H9 (cell line): ENCODE measurements around the gene CSRNP3. TPM values are rescaled to one million over a fixed set of nuclear protein-coding genes. Genes with fewer than 3 reads are reported as not detected.

Experiments
- DNase-seq: peaks from one replicate; pipeline ENCODE4 v3.0.0-alpha.2; 2017
- H2AFZ ChIP-seq: one replicate; pipeline ENCODE4 v1.6.1; 2013; ENCODE audit warnings: mild to moderate bottlenecking, low read length, control low read depth, moderate library complexity
- H2AK5ac ChIP-seq: 2 replicates; pipeline ENCODE4 v1.6.1; 2013; ENCODE audit warnings: low read length, control low read depth, mixed read lengths; ENCODE audit not compliant: insufficient read length
- H2BK120ac ChIP-seq: one replicate; pipeline ENCODE4 v1.6.1; 2013; ENCODE audit warnings: low read depth, mild to moderate bottlenecking, low read length, control low read depth, inconsistent platforms; ENCODE audit not compliant: poor library complexity, severe bottlenecking
- H2BK12ac ChIP-seq: 2 replicates; pipeline ENCODE4 v1.6.1; 2013; ENCODE audit warnings: low read length, control low read depth, mixed read lengths, low read depth; ENCODE audit not compliant: insufficient read length
- H2BK15ac ChIP-seq: 2 replicates; pipeline ENCODE4 v1.6.1; 2013; ENCODE audit warnings: low read depth, low read length, control low read depth
- H2BK20ac ChIP-seq: one replicate; pipeline ENCODE4 v1.6.1; 2013; ENCODE audit warnings: low read depth, mild to moderate bottlenecking, low read length, control low read depth, inconsistent platforms; ENCODE audit not compliant: poor library complexity, severe bottlenecking
- H2BK5ac ChIP-seq: 2 replicates; pipeline ENCODE4 v1.6.1; 2013; ENCODE audit warnings: low read length, control low read depth, mixed read lengths; ENCODE audit not compliant: insufficient read length
- H3K14ac ChIP-seq: 2 replicates; pipeline ENCODE4 v1.6.1; 2013; ENCODE audit warnings: low read length, control low read depth; ENCODE audit not compliant: insufficient read depth
- H3K18ac ChIP-seq: 2 replicates; pipeline ENCODE4 v1.6.1; 2013; ENCODE audit warnings: low read depth, mild to moderate bottlenecking, mixed read lengths, low read length, control low read depth; ENCODE audit not compliant: insufficient read length
- H3K23ac ChIP-seq: 2 replicates; pipeline ENCODE4 v1.6.1; 2013; ENCODE audit warnings: low read length, control low read depth, mixed read lengths, low read depth; ENCODE audit not compliant: insufficient read length
- H3K23me2 ChIP-seq: 2 replicates; pipeline ENCODE4 v1.6.1; 2013; ENCODE audit warnings: low read depth, mild to moderate bottlenecking, mixed read lengths, low read length, control low read depth; ENCODE audit not compliant: insufficient read length, poor library complexity, severe bottlenecking
- H3K27ac ChIP-seq: 2 replicates; pipeline ENCODE4 v1.5.1; 2013; ENCODE audit warnings: low read length, control low read depth, mixed read lengths, low read depth; ENCODE audit not compliant: insufficient read length
- H3K27me3 ChIP-seq: 2 replicates; pipeline ENCODE4 v1.6.1; 2013; ENCODE audit warnings: low read length, control low read depth, inconsistent platforms; ENCODE audit not compliant: insufficient read depth
- H3K4ac ChIP-seq: 2 replicates; pipeline ENCODE4 v1.6.1; 2013; ENCODE audit warnings: low read depth, mild to moderate bottlenecking, control low read depth, inconsistent platforms, low read length, moderate library complexity
- H3K4me1 ChIP-seq: 2 replicates; pipeline ENCODE4 v1.6.1; 2013; ENCODE audit warnings: low read length, control low read depth, inconsistent platforms; ENCODE audit not compliant: insufficient read depth
- H3K4me2 ChIP-seq: 2 replicates; pipeline ENCODE4 v1.6.1; 2013; ENCODE audit warnings: low read length, control low read depth, mixed read lengths; ENCODE audit not compliant: insufficient read length, insufficient read depth
- H3K56ac ChIP-seq: 2 replicates; pipeline ENCODE4 v1.6.1; 2013; ENCODE audit warnings: low read depth, mild to moderate bottlenecking, mixed read lengths, low read length, control low read depth; ENCODE audit not compliant: insufficient read length
- H3K79me1 ChIP-seq: 2 replicates; pipeline ENCODE4 v1.6.1; 2013; ENCODE audit warnings: low read depth, mild to moderate bottlenecking, moderate library complexity, low read length, control low read depth, inconsistent platforms; ENCODE audit not compliant: insufficient read depth, poor library complexity, severe bottlenecking
- H3K79me2 ChIP-seq: 2 replicates; pipeline ENCODE4 v1.6.1; 2013; ENCODE audit warnings: low read length, control low read depth, inconsistent platforms; ENCODE audit not compliant: insufficient read depth
- H3K9ac ChIP-seq: 2 replicates; pipeline ENCODE4 v1.6.1; 2013; ENCODE audit warnings: low read length, control low read depth, mixed read lengths; ENCODE audit not compliant: insufficient read length; ENCODE audit errors: extremely low read depth
- H3K9me3 ChIP-seq: one replicate; pipeline ENCODE4 v1.6.1; 2013; ENCODE audit warnings: low read depth, low read length, inconsistent platforms; ENCODE audit not compliant: control insufficient read depth
- H3T11ph ChIP-seq: one replicate; pipeline ENCODE4 v1.6.1; 2013; ENCODE audit warnings: mild to moderate bottlenecking, low read length, control low read depth, inconsistent platforms
- H4K20me1 ChIP-seq: one replicate; pipeline ENCODE4 v1.6.1; 2013; ENCODE audit not compliant: control insufficient read depth, insufficient read length, insufficient read depth
- H4K5ac ChIP-seq: 2 replicates; pipeline ENCODE4 v1.6.1; 2013; ENCODE audit warnings: low read depth, mild to moderate bottlenecking, mixed read lengths, low read length, control low read depth; ENCODE audit not compliant: insufficient read length
- H4K8ac ChIP-seq: replicated peaks from 2 replicates; pipeline ENCODE4 v1.6.1; 2013; ENCODE audit warnings: low read length, control low read depth, mixed read lengths, low read depth; ENCODE audit not compliant: insufficient read length
- H4K91ac ChIP-seq: 2 replicates; pipeline ENCODE4 v1.6.1; 2013; ENCODE audit warnings: low read depth, mild to moderate bottlenecking, moderate library complexity, mixed read lengths, low read length, control low read depth; ENCODE audit not compliant: insufficient read length
- H3K27ac Mint-ChIP-seq, 3 experiments: 2 replicates in 2 of 3; 3 replicates in 1 of 3; pipeline ENCODE4 v1.8.0; 2020 to 2021; ENCODE audit warnings: mixed read lengths in 3 of 3, mild to moderate bottlenecking in 1 of 3, moderate library complexity in 1 of 3
- H3K27me3 Mint-ChIP-seq: 2 replicates; pipeline ENCODE4 v1.8.0; 2021; ENCODE audit warnings: low read depth, mild to moderate bottlenecking, moderate library complexity, mixed read lengths
- H3K36me3 Mint-ChIP-seq, 3 experiments: 2 replicates in 2 of 3; 3 replicates in 1 of 3; pipeline ENCODE4 v1.8.0; 2020 to 2021; ENCODE audit warnings: low read depth in 3 of 3, mixed read lengths in 3 of 3; ENCODE audit not compliant: insufficient read depth in 1 of 3
- H3K4me1 Mint-ChIP-seq, 2 experiments: 2 replicates each; pipeline ENCODE4 v1.8.0; 2020; ENCODE audit warnings: mixed read lengths in 2 of 2
- H3K4me3 Mint-ChIP-seq, 2 experiments: 2 replicates in 1 of 2; 3 replicates in 1 of 2; pipeline ENCODE4 v1.8.0; 2020 to 2021; ENCODE audit warnings: mild to moderate bottlenecking in 2 of 2, mixed read lengths in 2 of 2, moderate library complexity in 1 of 2
- H3K9me3 Mint-ChIP-seq, 2 experiments: 2 replicates in 1 of 2; 3 replicates in 1 of 2; pipeline ENCODE4 v1.8.0; 2020; ENCODE audit warnings: mild to moderate bottlenecking in 2 of 2, mixed read lengths in 2 of 2, moderate library complexity in 1 of 2
- CTCF ChIP-seq: fragments of 200-600 bp; sonication (generic); conservative IDR thresholded peaks from 3 replicates; pipeline ENCODE4 v1.8.0; 2021; ENCODE audit warnings: antibody characterized with exemption, mild to moderate bottlenecking
- WGBS: extraction: QIAGEN DNeasy Blood & Tissue Kit; methylation state at CpG from one replicate; pipeline ENCODE4 v1.1.7; 2013; ENCODE audit warnings: missing lambda C conversion rate, low lambda C conversion rate, mixed read lengths; ENCODE audit not compliant: insufficient read length; ENCODE audit errors: extremely low coverage; 5-methylcytosine and 5-hydroxymethylcytosine counted together
- total RNA-seq: library from RNA; stranded (reverse); gene quantifications from 2 replicates; pipeline ENCODE4 v1.2.1, GENCODE V29; 2021

The CSRNP3 gene
- total RNA-seq, 1 experiment from 2014 or later, result 3.6 TPM

GRCh38 chr2:165472922-165473321 lies 3.4 kb downstream of the CSRNP3 start:
- Histone ChIP-seq H3K4me2 (no peak overlapping the region), H3K23me2 (no peaks in the 10 kb centered on the region), H4K8ac (no peak overlapping the region), H3K56ac (no peak overlapping the region), H2BK12ac (no peak overlapping the region), H3K18ac (no peak overlapping the region), H3K23ac (no peak overlapping the region), H4K20me1 (no peaks in the 10 kb centered on the region), H3K9ac (no peak overlapping the region), H3K27ac (no peak overlapping the region), H2AK5ac (no peak overlapping the region), H3K9me3 (no peaks in the 10 kb centered on the region), H2BK120ac (no peak overlapping the region), H3K4me1 (no peaks in the 10 kb centered on the region), H3K4ac (no peak overlapping the region), H4K91ac (no peak overlapping the region), H2AFZ (no peak overlapping the region), H2BK5ac (no peak overlapping the region), H3T11ph (no peak overlapping the region), H3K79me2 (no peaks in the 10 kb centered on the region; the same call in 1 of the 2 replicates), H2BK20ac (no peak overlapping the region), H2BK15ac (no peak overlapping the region), H3K14ac (no peak overlapping the region), H4K5ac (no peak overlapping the region), H3K27me3 (no peaks in the 10 kb centered on the region), H3K79me1 (no peaks in the 10 kb centered on the region)
- H3K4me1 Mint-ChIP-seq, result peaks cover 37 to 39% of the 10 kb centered on the region in 2 experiments
- 0 out of 7 replicates have a peak overlapping the region, but pooled peaks of 1 of the 3 experiments have one; percentile 0 for H3K27ac Mint-ChIP-seq
- H3K9me3 Mint-ChIP-seq, result no peaks in the 10 kb centered on the region
- TF ChIP-seq CTCF, result no peak
- H3K4me3 Mint-ChIP-seq, result no peak overlapping the region
- H3K36me3 Mint-ChIP-seq, result no peaks in the 10 kb centered on the region
- DNase-seq, result no peak
- WGBS, result no CpG with 5 or more reads among the region's 3 CpGs
- H3K27me3 Mint-ChIP-seq, result no peaks in the 10 kb centered on the region
